GM21619 (cell line): ENCODE measurements around the gene PLIN5.

ENCODE experiments used
- ATAC-seq: cut with Tn5 transposase; IDR thresholded peaks from one replicate; pipeline ENCODE4 v1.9.1; 2021; ENCODE audit not compliant: unreplicated experiment

Gene PLIN5

GRCh38 chr19:4493104-4493928 is 41.7 kb downstream of the PLIN5 start:
- ATAC-seq = no peak

- no peak for ATAC-seq
These were observed 42.5 kb downstream of the PLIN5 start for GRCh38 chr19:4492337-4493103.

- no peak for ATAC-seq
These were observed 43.6 kb downstream of the PLIN5 start for GRCh38 chr19:4491446-4491845.

- no peak for ATAC-seq
These were observed 46.5 kb downstream of the PLIN5 start for GRCh38 chr19:4488496-4488895.

GRCh38 chr19:4487572-4487971 is 47.5 kb downstream of the PLIN5 start:
- no peak for ATAC-seq

- no peak for ATAC-seq
These were observed 51.6 kb downstream of the PLIN5 start for GRCh38 chr19:4483385-4483784.

- ATAC-seq = no peak
These were observed 52.2 kb downstream of the PLIN5 start for GRCh38 chr19:4482721-4483364.

- ATAC-seq = no peak
These were observed 57.8 kb downstream of the PLIN5 start for GRCh38 chr19:4477034-4477801.

GRCh38 chr19:4474514-4475022 is 60.5 kb downstream of the PLIN5 start:
- ATAC-seq = no peak

GRCh38 chr19:4473763-4474513 is 61.1 kb downstream of the PLIN5 start:
- ATAC-seq = no peak

GRCh38 chr19:4473011-4473762 is 61.8 kb downstream of the PLIN5 start:
- no peak for ATAC-seq
